Measurements from ENCODE around the gene CLEC19A. TPM values are rescaled to one million over a fixed set of nuclear protein-coding genes. Genes with fewer than 3 reads are reported as not detected.

The CLEC19A gene
- total RNA-seq, 1 experiment from 2014 or later, result 0.10 TPM

GRCh38 chr16:19328364-19328763 lies 42.8 kb downstream of the CLEC19A start:
- no peak for DNase-seq (ENCODE audit: low spot score)

DNA sequence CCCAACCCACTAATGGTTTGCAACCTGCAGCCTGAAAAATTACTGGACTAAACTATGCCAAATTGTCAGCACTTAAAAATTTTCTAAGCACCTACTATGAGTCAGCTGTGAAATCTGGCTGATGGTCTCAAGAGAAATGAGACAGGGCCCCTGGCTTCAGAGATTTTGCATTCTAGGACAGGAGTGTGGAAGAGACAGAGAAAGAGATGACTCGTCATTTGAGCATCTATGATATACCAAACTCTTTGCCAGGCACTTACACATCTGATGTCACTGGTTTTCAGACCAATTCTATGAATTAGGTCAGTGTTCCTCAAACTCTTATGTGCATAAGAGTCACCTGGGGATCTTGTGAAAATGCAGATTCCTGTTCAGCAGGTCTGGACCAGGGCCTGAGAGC lies 44.4 kb downstream of the CLEC19A start:
- DNase-seq (ENCODE audit: low spot score), result no peak

GRCh38 chr16:19330841-19331397 lies 45.4 kb downstream of the CLEC19A start:
- DNase-seq (ENCODE audit: low spot score), result peak; percentile 88

DNA sequence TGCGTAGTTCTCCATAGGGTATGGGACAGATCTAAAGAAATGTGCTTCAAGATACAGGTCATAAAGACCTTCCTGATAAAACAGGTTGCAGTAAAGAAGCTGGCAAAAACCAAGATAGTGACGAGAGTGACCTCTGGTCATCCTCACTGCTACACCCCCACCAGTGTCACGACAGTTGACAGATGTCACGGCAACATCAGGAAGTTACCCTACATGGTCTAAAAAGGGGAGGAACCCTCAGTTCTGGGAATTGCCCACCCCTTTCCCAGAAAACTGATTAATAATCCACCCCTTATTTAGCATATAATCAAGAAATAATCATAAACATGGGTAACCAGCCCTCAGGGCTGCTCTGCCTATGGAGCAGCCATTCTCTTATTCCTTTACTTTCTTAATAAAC lies 46.3 kb downstream of the CLEC19A start:
- DNase-seq (ENCODE audit: low spot score), result no peak

- DNase-seq (ENCODE audit: low spot score), result no peak
Observed at GRCh38 chr16:19338335-19338734, 52.8 kb downstream of the CLEC19A start.

GRCh38 chr16:19344224-19344801 lies 58.8 kb downstream of the CLEC19A start:
- DNase-seq (ENCODE audit: low spot score), result no peak

- DNase-seq (ENCODE audit: low spot score), result no peak
Observed at GRCh38 chr16:19344980-19345379, 59.4 kb downstream of the CLEC19A start.

DNA sequence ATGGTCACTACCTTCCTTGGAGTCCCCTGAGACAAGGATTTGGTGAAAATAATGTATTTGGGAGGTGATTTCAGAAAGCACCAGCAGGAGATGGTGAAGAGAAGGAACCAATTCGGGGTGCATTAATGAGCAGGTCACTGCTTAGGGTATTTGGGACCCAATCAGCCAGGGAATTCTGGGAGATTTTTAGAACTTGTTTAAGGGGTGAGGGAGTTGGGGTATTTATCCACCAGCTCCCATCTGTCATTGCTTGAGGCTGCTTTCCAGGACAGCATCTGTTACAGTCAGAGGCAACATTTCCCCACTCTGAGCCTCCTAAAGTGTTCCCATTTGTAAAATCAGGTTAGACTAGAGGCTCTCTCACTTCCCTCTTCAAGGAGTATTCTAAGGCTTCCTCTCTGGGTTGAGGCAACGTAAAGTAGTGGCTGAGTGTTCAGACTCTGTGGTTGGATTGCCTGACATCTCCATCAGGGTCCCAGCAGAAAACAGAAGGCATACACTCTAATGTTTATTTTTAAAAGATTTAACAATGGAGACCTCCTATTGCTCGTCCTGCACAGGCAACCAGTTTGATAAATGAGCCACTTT lies 60.9 kb downstream of the CLEC19A start:
- no peak for DNase-seq (ENCODE audit: low spot score)

DNA sequence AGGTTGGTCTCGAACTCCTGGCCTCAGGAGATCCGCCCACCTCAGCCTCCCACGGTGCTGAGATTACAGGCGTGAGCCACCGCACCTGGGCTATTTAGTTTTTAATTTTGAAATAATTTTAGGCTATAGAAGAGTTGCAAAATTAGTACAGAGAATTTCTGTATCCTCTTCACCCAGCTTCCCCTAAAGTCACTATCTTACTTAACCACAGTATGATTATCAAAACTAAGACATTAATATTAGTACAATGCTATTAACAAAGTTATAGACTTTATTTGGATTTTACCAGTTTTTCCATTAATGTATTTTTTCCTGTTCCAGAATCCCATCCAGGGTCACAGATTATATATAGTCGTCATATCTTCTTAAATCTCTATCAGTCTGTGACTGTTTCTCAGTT lies 62.6 kb downstream of the CLEC19A start:
- DNase-seq (ENCODE audit: low spot score), result no peak

GRCh38 chr16:19348578-19349315 lies 63.2 kb downstream of the CLEC19A start:
- peak; percentile 24 for DNase-seq (ENCODE audit: low spot score)

- DNase-seq (ENCODE audit: low spot score), result no peak
Observed at GRCh38 chr16:19354371-19354770, 68.8 kb downstream of the CLEC19A start.

GRCh38 chr16:19356024-19356952 lies 70.8 kb downstream of the CLEC19A start:
- DNase-seq (ENCODE audit: low spot score), result no peak

DNA sequence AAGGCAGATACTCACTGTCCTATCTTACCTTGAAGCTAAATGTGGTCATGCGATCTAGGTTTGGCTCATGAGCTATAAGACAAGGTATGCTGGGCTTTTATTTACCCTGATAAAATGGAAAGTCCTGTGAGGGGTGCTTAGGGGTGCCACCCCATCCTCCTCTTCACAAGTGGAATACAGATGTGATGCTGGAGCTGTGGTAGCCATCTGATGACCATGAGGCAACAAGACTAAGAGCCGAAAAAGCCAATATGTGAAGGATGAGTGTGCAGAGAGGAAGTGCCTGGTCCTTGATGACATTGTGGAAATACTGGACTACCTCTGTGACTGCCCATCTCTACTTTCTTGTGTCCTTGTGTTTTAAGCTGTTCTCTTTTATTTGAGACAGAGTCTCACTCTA lies 74.0 kb downstream of the CLEC19A start:
- DNase-seq (ENCODE audit: low spot score), result no peak

Other genes with a start within 250 kb of the CLEC19A start
- gene COQ7, start 218.1 kb upstream of the CLEC19A start, total RNA-seq (2014; rRNA removed; shearing (Covaris generic)), result 8.2 and 25.8 TPM in 2 replicates
- gene ITPRIPL2, start 171.8 kb upstream of the CLEC19A start, total RNA-seq (2014; rRNA removed; shearing (Covaris generic)), result 8.2 and 8.7 TPM in 2 replicates
- 2.1 and 3.2 TPM in 2 replicates for gene SYT17, start 117.5 kb upstream of the CLEC19A start, total RNA-seq (2014; rRNA removed; shearing (Covaris generic))
- gene TMC5, start 132.2 kb downstream of the CLEC19A start, total RNA-seq (2014; rRNA removed; shearing (Covaris generic)), result not detected in 2 replicates
- gene GDE1, start 236.4 kb downstream of the CLEC19A start, total RNA-seq (2014; rRNA removed; shearing (Covaris generic)), result 87.4 and 87.7 TPM in 2 replicates
- gene CCP110, start 238.2 kb downstream of the CLEC19A start, total RNA-seq (2014; rRNA removed; shearing (Covaris generic)), result 7.0 and 8.0 TPM in 2 replicates